Smooth muscle cell (in vitro differentiated cells): ENCODE measurements around the gene PRAC1. TPM values are rescaled to one million over a fixed set of nuclear protein-coding genes. Genes with fewer than 3 reads are reported as not detected.

Source experiments
- DNase-seq: peaks from one replicate; lab custom pipeline; 2025; ENCODE audit not compliant: unreplicated experiment; lab: John Stamatoyannopoulos, UW
- H2AFZ ChIP-seq: fragments of 200-600 bp; sonication (generic); 2 replicates; pipeline ENCODE4 v1.6.0; 2016; ENCODE audit warnings: antibody characterized with exemption, low read depth, mild to moderate bottlenecking
- H3F3A ChIP-seq: fragments of 200-600 bp; sonication (generic); 2 replicates; pipeline ENCODE4 v1.6.0; 2017; ENCODE audit warnings: antibody characterized with exemption, low read depth
- H3K27ac ChIP-seq: fragments of 200-600 bp; sonication (generic); 2 replicates; pipeline ENCODE4 v1.5.1; 2016; ENCODE audit warnings: low read depth, mild to moderate bottlenecking
- H3K27me3 ChIP-seq: fragments of 200-600 bp; sonication (generic); 2 replicates; pipeline ENCODE4 v1.6.1; 2016; ENCODE audit warnings: low read depth, mild to moderate bottlenecking
- H3K36me3 ChIP-seq: fragments of 200-600 bp; sonication (generic); 2 replicates; pipeline ENCODE4 v1.5.1; 2016; ENCODE audit warnings: low read depth
- H3K4me1 ChIP-seq: fragments of 200-600 bp; sonication (generic); 2 replicates; pipeline ENCODE4 v1.5.1; 2016; ENCODE audit warnings: low read depth
- H3K4me2 ChIP-seq: fragments of 200-600 bp; sonication (generic); 2 replicates; pipeline ENCODE4 v1.6.0; 2016; ENCODE audit warnings: mild to moderate bottlenecking
- H3K4me3 ChIP-seq: fragments of 200-600 bp; sonication (generic); 2 replicates; pipeline ENCODE4 v1.5.1; 2016; ENCODE audit warnings: mild to moderate bottlenecking
- H3K79me2 ChIP-seq: fragments of 200-600 bp; sonication (generic); 2 replicates; pipeline ENCODE4 v1.6.0; 2016; ENCODE audit warnings: low read depth, mild to moderate bottlenecking
- H3K9ac ChIP-seq: fragments of 200-600 bp; sonication (generic); 2 replicates; pipeline ENCODE4 v1.6.0; 2016; ENCODE audit warnings: low read depth
- H3K9me3 ChIP-seq: fragments of 200-600 bp; sonication (generic); replicated peaks from 2 replicates; pipeline ENCODE4 v1.5.1; 2016; ENCODE audit warnings: low read depth
- H4K20me1 ChIP-seq: fragments of 200-600 bp; sonication (generic); 2 replicates; pipeline ENCODE4 v1.6.0; 2016; ENCODE audit warnings: low read depth
- CTCF ChIP-seq: fragments of 200-600 bp; sonication (generic); IDR thresholded peaks from 2 replicates; pipeline ENCODE4 v1.5.1; 2017; ENCODE audit warnings: borderline replicate concordance, mild to moderate bottlenecking, antibody characterized with exemption; ENCODE audit not compliant: insufficient read depth, poor library complexity, severe bottlenecking
- WGBS: methylation state at CpG from one replicate; pipeline ENCODE4 v1.1.7; 2016; ENCODE audit warnings: low lambda C conversion rate; 5-methylcytosine and 5-hydroxymethylcytosine counted together
- polyA plus RNA-seq: library from polyadenylated mRNA; unstranded; fragments of >200 nt; fragmentation: Nextera tagmentation; extraction: Ambion mirVana; gene quantifications from 2 replicates; pipeline ENCODE4 v1.2.1, GENCODE V29; 2016
- total RNA-seq: library from RNA; depleted of rRNA; stranded (reverse); fragments of >200 nt; gene quantifications from 2 replicates; pipeline ENCODE4 v1.2.3, GENCODE V29; 2014

PRAC1 gene
- total and polyA plus RNA-seq, 2 experiments from 2014 or later: 6.5 TPM; not detected in 1

DNA sequence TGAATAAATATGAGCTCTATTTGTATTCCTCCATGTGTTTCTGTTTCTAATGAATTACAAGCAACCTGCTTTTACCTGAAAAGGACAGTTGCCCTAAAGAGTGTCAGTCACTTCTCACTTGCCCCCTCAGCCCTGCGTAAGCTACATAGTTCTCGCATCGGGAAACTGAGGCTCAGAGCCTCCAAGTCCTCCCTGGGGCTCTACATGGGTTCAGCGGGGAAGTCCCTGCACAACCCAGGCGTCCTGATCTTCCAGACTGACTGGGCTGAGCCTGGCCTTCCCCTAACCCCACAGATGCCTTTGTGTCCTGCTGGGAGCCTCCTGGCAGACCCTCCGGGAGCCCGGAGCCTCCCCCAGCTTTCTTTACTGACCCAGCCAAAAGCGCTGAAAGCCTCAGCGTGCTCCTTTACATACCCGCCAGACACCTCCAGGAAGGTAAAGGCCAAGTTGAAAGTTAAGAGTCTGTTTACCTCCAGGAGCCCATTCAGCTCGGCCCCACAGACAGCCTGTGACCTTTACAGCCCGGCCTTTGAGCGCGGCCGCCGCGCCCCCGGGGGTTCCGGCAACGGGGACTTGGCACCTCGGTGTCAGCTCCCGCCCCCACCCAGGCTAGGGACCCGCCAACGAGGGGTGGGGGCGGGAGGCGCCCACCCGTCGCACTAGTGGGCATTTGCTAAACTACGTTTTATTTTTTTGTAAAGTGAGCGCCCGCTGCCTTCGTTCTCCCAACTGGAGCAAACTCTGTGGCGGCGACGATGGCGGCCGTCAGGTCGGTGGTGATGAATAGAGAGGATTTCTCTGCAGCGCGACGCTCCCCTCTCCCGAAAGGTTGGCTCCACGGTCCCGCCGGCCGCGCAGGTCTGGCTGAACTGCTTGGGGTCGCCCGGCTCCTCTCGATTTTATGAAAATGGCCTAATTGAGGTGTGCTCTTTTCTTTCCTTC lies 10.6 kb upstream of the PRAC1 start:
- WGBS: 12% methylated on average over 44 of the region's 50 CpGs
- H3K27me3 ChIP-seq: peaks cover 72% of the 10 kb centered on the region
- H3K4me3 ChIP-seq: peak overlapping the region; percentile 42
- no peaks in the 10 kb centered on the region for H4K20me1 ChIP-seq
- no peak overlapping the region for H3K27ac ChIP-seq
- no peak for DNase-seq
- no peaks in the 10 kb centered on the region for H3K36me3 ChIP-seq
- H3K4me1 ChIP-seq: no peaks in the 10 kb centered on the region
- no peak overlapping the region for H3K9ac ChIP-seq
- H3K9me3 ChIP-seq: no peaks in the 10 kb centered on the region
- H2AFZ ChIP-seq: peak overlapping the region; percentile 85
- no peaks in the 10 kb centered on the region for H3F3A ChIP-seq
- TF ChIP-seq CTCF: no peak
- no peaks in the 10 kb centered on the region for H3K79me2 ChIP-seq
- peak overlapping the region; percentile 83 for H3K4me2 ChIP-seq

- no peak for TF ChIP-seq CTCF
- no peaks in the 10 kb centered on the region for H4K20me1 ChIP-seq
- H2AFZ ChIP-seq: no peak overlapping the region
- H3K4me2 ChIP-seq: no peak overlapping the region
- no peaks in the 10 kb centered on the region for H3K9me3 ChIP-seq
- H3K79me2 ChIP-seq: no peaks in the 10 kb centered on the region
- no peak overlapping the region for H3K27ac ChIP-seq
- DNase-seq: no peak
- H3K27me3 ChIP-seq: peaks cover 73% of the 10 kb centered on the region
- no peaks in the 10 kb centered on the region for H3F3A ChIP-seq
- no peaks in the 10 kb centered on the region for H3K36me3 ChIP-seq
- H3K4me1 ChIP-seq: no peaks in the 10 kb centered on the region
- H3K9ac ChIP-seq: no peak overlapping the region
- H3K4me3 ChIP-seq: no peak overlapping the region
These were observed 9.0 kb upstream of the PRAC1 start for GRCh38 chr17:48731355-48731754.

GRCh38 chr17:48730240-48730550 lies 7.9 kb upstream of the PRAC1 start:
- no peaks in the 10 kb centered on the region for H3K36me3 ChIP-seq
- DNase-seq: no peak
- no peak for TF ChIP-seq CTCF
- no peaks in the 10 kb centered on the region for H3F3A ChIP-seq
- 63% methylated on average over 3 of the region's 3 CpGs for WGBS
- H3K4me1 ChIP-seq: no peaks in the 10 kb centered on the region
- H3K4me2 ChIP-seq: peak overlapping the region; percentile 97
- no peak overlapping the region for H3K9ac ChIP-seq
- no peaks in the 10 kb centered on the region for H3K9me3 ChIP-seq
- H3K27ac ChIP-seq: no peak overlapping the region
- H3K79me2 ChIP-seq: no peaks in the 10 kb centered on the region
- no peaks in the 10 kb centered on the region for H4K20me1 ChIP-seq
- H3K4me3 ChIP-seq: no peak overlapping the region
- peaks cover 74% of the 10 kb centered on the region for H3K27me3 ChIP-seq
- no peak overlapping the region for H2AFZ ChIP-seq
